Activated naive CD4-positive, alpha-beta T cell treated with Interleukin-2 at 50 U/mL for 16 hours (primary cell): ENCODE data around the gene DHX40.
"Not testable (repeated sequence)": the region's sequence is repeated elsewhere in the genome, so short reads cannot be mapped to it uniquely, and the experiment has no call there.

Source experiments
- DNase-seq: peaks from one replicate; pipeline ENCODE4 v3.0.0-alpha.2; 2020

Gene DHX40

GRCh38 chr17:59565959-59566324, 532 bp downstream of the DHX40 start:
- peak; percentile 55 for DNase-seq

- DNase-seq, result not testable (repeated sequence)
Observed at GRCh38 chr17:59569151-59569550, 3.7 kb downstream of the DHX40 start.

GRCh38 chr17:59572301-59572924, 7.0 kb downstream of the DHX40 start:
- peak; percentile 27 for DNase-seq

- DNase-seq, result not testable (repeated sequence)
Observed at GRCh38 chr17:59584168-59584567, 18.8 kb downstream of the DHX40 start.

- no peak for DNase-seq
Observed at GRCh38 chr17:59600169-59600568, 34.8 kb downstream of the DHX40 start.

- no peak for DNase-seq
Observed at GRCh38 chr17:59601130-59601529, 35.7 kb downstream of the DHX40 start.

- DNase-seq, result no peak
Observed at GRCh38 chr17:59607061-59607460, 41.7 kb downstream of the DHX40 start.

GRCh38 chr17:59607817-59608403, 42.5 kb downstream of the DHX40 start:
- peak; percentile 34 for DNase-seq

- no peak for DNase-seq
Observed at GRCh38 chr17:59611503-59611902, 46.1 kb downstream of the DHX40 start.

GRCh38 chr17:59616253-59616920, 51.0 kb downstream of the DHX40 start:
- no peak for DNase-seq

GRCh38 chr17:59617156-59617732, 51.8 kb downstream of the DHX40 start:
- no peak for DNase-seq

- no peak for DNase-seq
Observed at GRCh38 chr17:59619035-59619297, 53.6 kb downstream of the DHX40 start.

GRCh38 chr17:59619298-59620063, 54.1 kb downstream of the DHX40 start, which contains the start of gene CLTC:
Gene CLTC (plus strand): TSS chr17:59619895. CDS start chr17:59620132, 237 bp downstream.
- DNase-seq, result peak; percentile 95

GRCh38 chr17:59620064-59620359, 54.6 kb downstream of the DHX40 start:
- no peak for DNase-seq

- DNase-seq, result peak; percentile 56
Observed at GRCh38 chr17:59620518-59621259, 55.3 kb downstream of the DHX40 start.

GRCh38 chr17:59621771-59622170, 56.4 kb downstream of the DHX40 start:
- DNase-seq, result no peak

- DNase-seq, result no peak
Observed at GRCh38 chr17:59623151-59623550, 57.7 kb downstream of the DHX40 start.

- DNase-seq, result no peak
Observed at GRCh38 chr17:59626756-59627155, 61.3 kb downstream of the DHX40 start.

GRCh38 chr17:59627274-59627673, 61.9 kb downstream of the DHX40 start:
- DNase-seq, result no peak

- DNase-seq, result no peak
Observed at GRCh38 chr17:59627770-59628171, 62.4 kb downstream of the DHX40 start.

GRCh38 chr17:59629174-59629573, 63.8 kb downstream of the DHX40 start:
- no peak for DNase-seq

- no peak for DNase-seq
Observed at GRCh38 chr17:59631276-59631675, 65.9 kb downstream of the DHX40 start.

- DNase-seq, result no peak
Observed at GRCh38 chr17:59632398-59632797, 67.0 kb downstream of the DHX40 start.
